Middle frontal gyrus (tissue), 1 donor: ENCODE data around the gene TXNRD2.
"Not testable (repeated sequence)": the region's sequence is repeated elsewhere in the genome, so short reads cannot be mapped to it uniquely, and the experiment has no call there.

Experiments used
- DNase-seq: peaks from one replicate; pipeline ENCODE4 v3.0.0-alpha.2; 2015; ENCODE audit warnings: low spot score; ENCODE audit errors: extremely low spot score

The TXNRD2 gene

GRCh38 chr22:19923914-19924513 lies 17.6 kb downstream of the TXNRD2 start:
- DNase-seq = no peak

- no peak for DNase-seq
These were observed 20.0 kb downstream of the TXNRD2 start for GRCh38 chr22:19921544-19922081.

GRCh38 chr22:19919701-19920363 lies 21.8 kb downstream of the TXNRD2 start:
- DNase-seq = no peak

GRCh38 chr22:19918332-19919106 lies 23.1 kb downstream of the TXNRD2 start:
- no peak for DNase-seq

GRCh38 chr22:19917389-19918138 lies 24.1 kb downstream of the TXNRD2 start:
- DNase-seq = no peak

- no peak for DNase-seq
These were observed 24.7 kb downstream of the TXNRD2 start for GRCh38 chr22:19916941-19917340.

- DNase-seq = no peak
These were observed 25.6 kb downstream of the TXNRD2 start for GRCh38 chr22:19916006-19916405.

- DNase-seq = no peak
These were observed 26.2 kb downstream of the TXNRD2 start for GRCh38 chr22:19915287-19915954.

- no peak for DNase-seq
These were observed 27.2 kb downstream of the TXNRD2 start for GRCh38 chr22:19914201-19914943.

- DNase-seq = no peak
These were observed 28.2 kb downstream of the TXNRD2 start for GRCh38 chr22:19913337-19913936.

- no peak for DNase-seq
These were observed 29.2 kb downstream of the TXNRD2 start for GRCh38 chr22:19912271-19912999.

- DNase-seq = no peak
These were observed 29.9 kb downstream of the TXNRD2 start for GRCh38 chr22:19911540-19912270.

- DNase-seq = no peak
These were observed 31.4 kb downstream of the TXNRD2 start for GRCh38 chr22:19910180-19910744.

GRCh38 chr22:19909350-19910179 lies 32.1 kb downstream of the TXNRD2 start:
- peak; percentile 37 for DNase-seq

GRCh38 chr22:19907902-19908301 lies 33.7 kb downstream of the TXNRD2 start:
- not testable (repeated sequence) for DNase-seq

- not testable (repeated sequence) for DNase-seq
These were observed 34.8 kb downstream of the TXNRD2 start for GRCh38 chr22:19906864-19907263.
